OCI-M2 (cell line): Measurements from ENCODE around the gene CSTA.

ENCODE experiments used
- DNase-seq: peaks from one replicate; lab custom pipeline; 2025; ENCODE audit not compliant: unreplicated experiment; lab: John Stamatoyannopoulos, UW

The CSTA gene

DNA sequence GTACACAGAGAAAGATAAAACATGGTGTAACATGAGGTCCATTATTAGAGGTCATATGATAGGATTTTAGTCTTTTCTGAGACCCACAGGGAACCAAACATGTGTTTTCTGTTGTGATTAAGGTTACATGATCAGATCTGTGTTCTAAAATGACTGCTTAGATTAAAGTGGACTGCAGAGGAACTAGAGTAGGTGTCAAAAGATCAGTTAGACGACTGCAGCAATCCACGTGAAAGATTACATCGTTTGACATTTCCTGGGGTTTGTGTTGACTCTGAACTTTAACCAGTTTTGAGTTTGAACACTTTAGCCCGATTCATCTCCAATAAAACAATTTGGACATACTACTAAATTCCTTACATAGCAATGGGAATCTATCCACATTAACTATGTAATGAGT, 52.9 kb downstream of the CSTA start:
- no peak for DNase-seq

DNA sequence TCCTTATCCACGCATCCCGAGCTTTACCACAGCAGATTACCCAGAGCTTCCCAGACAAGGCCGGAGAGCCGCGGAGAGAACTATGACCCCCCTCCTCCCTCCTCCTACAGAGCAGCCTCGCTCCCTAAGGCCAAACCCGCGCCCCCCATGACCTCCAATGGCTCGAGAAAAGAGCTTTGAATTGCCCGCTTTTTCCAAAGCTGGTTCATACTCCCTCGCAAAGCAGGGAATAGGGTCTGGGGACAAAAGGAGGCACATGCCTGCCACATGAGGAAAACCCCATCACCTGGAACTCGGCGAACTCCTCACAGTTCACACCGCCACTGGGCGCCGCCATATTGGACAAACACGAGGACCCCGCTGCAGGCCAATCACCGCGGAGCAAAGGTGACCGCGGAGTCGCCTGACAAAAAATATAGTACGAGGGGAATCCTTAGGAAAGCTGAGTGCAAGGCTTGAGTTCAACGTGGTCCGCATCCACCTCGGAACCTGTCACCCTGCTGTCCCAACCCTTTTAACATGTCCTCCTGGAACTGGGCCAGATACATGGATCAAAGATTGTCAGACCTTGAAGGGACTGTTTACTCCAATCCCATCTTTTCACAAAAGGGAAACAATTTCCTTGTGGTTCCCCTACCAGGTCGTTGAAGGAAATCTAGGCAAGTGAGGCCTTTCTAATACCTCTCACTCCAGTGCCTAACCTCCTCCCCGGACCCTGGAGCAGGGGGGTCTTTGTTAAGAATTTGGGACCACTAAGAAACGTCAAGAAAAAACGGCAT, 58.0 kb downstream of the CSTA start, which contains the start of gene MIX23:
TSS of gene MIX23 (minus strand) at position 344 of the 779 bp plus-strand sequence. CDS start at position 337, 7 bp downstream.
- peak; percentile 77 for DNase-seq

GRCh38 chr3:122383771-122384697, 59.0 kb downstream of the CSTA start, which contains the start of gene FAM162A:
TSS of gene FAM162A (plus strand) at chr3:122384182. CDS start at chr3:122384266, 84 bp downstream.
- peak; percentile 49 for DNase-seq

GRCh38 chr3:122387709-122388108, 62.7 kb downstream of the CSTA start:
- DNase-seq: no peak

- DNase-seq: no peak
Observed at GRCh38 chr3:122389197-122389596, 64.1 kb downstream of the CSTA start.

DNA sequence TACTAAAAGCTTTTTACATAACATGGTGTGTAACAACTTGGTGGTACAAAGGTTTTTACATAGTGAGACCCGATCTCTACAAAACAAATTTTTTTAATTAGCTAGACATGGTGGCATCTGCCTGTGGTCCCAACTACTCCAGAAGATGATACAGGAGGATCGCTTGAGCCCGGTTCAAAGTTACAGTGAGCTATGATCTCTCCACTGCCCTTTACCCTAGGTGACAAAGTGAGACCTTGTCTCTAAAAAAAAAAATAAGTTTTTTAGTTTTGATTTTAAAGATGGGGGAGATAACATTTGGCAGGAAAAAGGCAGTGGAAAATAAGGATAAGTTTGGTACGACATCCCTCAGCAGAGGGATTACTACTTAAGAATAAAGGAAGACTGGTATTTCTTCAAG, 64.8 kb downstream of the CSTA start:
- no peak for DNase-seq

- no peak for DNase-seq
Observed at GRCh38 chr3:122390665-122391064, 65.6 kb downstream of the CSTA start.
